ENCODE results near the gene FUZ.

Gene FUZ

DNA sequence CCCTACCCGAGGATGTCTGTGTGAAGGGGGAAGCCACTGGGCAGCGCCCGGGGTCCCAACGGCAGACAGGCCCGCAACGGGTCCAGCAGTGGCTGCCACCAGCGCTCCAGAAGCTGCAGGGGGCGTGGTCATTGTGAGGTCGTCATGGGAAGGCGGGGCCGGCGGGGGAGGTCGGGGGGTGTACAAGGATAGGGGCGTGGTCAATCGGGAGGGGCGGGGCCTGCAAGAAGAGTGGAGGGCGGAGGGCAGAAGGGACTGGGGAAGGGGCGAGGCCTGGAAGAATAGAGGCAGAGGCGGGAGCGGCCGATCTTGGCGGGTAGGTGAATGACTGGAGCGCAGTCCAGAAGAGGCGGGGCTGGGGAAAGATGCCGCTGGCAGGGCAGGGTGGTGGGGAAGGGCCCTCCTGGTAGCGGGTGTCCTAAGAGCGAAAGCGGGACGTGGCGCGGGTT, 4.4 kb downstream of the FUZ start:
- no peak overlapping the region for H3K27ac ChIP-seq

DNA sequence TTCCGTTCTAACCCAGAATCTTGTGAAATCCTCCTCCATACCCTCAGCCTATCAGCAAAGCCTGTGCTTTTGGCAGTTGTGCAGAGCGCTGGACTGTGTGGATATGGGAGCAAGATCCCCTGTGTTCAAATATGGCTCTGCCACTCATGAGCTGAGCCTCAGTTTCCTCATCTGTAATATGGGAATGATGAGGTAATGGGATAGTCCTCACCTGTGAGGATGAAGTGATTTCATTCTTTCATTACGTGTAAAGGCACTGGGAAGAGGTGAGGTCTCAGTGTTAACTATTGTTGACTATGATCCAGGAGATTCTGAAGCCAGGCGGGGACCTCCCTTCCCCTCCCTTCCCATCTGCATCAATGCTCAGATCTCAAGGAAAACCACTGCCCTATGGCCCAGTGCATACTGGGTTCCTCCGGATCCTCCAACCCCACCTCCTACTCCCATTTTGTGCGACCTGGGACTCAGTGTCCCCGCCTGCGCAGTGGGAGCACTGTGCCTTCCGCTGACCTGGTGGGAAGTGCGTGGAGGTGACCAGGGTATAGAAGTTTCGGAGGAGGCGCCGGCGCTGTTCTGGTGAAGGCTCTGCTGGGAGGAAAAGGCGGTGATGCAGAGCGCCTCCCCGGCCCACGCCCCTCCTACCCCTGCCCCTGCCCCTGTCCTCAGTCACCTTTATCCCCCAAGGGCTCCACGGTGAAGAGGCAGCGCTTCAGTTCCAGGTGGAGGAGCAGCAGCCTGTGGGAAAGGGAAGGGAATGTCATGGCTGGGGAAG, 5.0 kb downstream of the FUZ start:
- no peak for DNase-seq (ENCODE audit: low read depth, low spot score)
- H3K27ac ChIP-seq = no peak overlapping the region

More for the DNA sequence above, 4.4 kb downstream of the FUZ start:
- no peak for DNase-seq (ENCODE audit: low read depth, low spot score)

DNA sequence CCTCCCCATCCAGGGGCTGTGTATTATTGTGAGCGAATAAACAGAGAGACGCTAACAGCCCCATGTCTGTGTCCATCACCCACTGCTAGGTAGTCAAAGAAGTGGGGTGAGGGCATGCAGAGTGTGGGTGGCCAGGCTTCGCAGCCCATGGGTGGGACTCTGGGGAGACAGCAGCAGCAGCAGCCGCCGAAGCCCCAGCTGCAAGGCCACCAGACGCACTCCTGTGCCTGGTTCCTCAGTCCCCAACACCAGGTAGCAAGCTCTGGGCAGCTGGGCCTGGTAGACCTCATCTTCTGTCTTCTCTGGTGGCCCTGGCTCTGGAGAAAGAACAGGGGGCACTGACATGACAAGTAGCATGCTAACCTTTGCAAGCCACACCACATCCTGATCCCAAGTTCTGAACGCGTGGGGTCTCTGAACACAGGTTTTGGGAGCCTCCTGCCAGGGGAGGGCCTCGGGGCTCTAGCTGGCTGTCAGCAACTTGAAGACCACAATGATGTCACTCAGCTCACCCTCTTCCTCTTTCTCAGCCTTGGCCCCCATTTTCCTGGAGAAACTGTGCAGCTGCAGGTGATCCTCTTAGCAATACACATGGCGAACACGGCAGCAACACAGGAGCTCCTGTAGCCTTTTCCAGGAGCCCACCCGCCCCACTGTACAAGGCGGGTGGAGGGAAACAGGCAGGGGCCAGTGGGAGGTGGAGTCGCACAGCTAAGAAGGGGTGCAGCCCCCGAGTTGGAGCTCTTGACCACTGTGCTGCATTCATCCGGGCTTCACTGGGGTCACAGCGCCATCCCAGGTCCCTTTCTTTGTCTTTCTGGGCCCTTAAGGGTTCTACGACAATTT, 5.8 kb downstream of the FUZ start:
- H3K27ac ChIP-seq = no peak overlapping the region

DNA sequence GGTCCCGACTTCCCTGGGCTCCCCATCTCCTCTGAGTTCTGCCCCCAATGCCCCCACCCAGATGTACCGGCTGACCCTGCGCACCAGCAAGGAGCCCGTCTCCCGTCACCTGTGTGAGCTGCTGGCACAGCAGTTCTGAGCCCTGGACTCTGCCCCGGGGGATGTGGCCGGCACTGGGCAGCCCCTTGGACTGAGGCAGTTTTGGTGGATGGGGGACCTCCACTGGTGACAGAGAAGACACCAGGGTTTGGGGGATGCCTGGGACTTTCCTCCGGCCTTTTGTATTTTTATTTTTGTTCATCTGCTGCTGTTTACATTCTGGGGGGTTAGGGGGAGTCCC, 6.5 kb downstream of the FUZ start:
- H3K27ac ChIP-seq = no peak overlapping the region
- no peak for DNase-seq (ENCODE audit: low read depth, low spot score)

More for the DNA sequence above, 5.8 kb downstream of the FUZ start:
- no peak for DNase-seq (ENCODE audit: low read depth, low spot score)

DNA sequence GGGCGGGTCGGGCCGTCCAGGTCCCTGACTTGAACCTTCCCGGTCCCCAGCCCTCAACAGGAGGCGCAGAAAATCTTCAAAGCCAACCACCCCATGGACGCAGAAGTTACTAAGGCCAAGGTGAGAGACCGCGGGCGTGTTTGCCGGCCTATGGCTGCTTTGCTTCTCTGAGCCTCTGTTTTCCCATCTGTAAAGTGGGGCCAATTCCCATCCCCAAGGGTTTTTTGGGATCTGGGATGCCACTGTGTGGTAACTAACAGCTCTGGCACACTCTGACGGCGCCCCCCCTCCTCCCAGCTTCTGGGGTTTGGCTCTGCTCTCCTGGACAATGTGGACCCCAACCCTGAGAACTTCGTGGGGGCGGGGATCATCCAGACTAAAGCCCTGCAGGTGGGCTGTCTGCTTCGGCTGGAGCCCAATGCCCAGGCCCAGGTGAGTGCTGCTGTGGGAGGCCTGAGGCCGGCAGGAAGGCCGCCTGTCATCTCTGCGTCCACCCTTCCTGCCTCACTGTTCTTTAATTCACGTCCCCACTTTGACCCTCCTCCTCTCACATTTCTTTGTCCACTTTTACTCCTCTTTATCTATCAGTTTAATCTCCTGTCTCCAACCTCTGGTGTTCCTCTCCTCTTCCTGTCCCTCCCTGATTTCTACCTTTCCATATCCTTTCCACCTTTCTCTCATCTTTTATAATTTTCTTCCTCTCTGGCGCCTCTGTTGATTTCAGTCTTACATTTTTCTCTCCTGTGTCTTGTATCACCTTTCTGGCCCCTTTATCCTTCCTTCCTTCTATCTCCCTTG, 7.1 kb downstream of the FUZ start:
- no peak overlapping the region for H3K27ac ChIP-seq

DNA sequence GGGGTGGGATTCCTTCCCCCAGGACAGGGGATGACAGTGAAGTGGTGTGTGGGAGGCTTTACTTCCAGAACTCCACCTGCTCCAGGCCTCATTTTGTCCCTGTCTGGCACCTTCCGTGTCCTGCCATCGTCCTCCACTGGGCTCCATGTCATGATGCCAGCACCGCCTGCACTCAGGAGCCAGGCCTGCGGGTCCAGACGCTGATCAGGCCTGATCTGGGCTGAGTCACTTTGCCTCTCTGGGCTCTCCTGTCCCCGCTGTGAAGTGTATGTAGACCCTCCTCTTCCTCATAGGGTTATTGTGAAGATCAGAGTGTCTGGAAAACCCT, 9.6 kb downstream of the FUZ start:
- DNase-seq (ENCODE audit: low read depth, low spot score) = no peak
- H3K27ac ChIP-seq = no peak overlapping the region

More for the DNA sequence above, 7.1 kb downstream of the FUZ start:
- DNase-seq (ENCODE audit: low read depth, low spot score) = no peak

DNA sequence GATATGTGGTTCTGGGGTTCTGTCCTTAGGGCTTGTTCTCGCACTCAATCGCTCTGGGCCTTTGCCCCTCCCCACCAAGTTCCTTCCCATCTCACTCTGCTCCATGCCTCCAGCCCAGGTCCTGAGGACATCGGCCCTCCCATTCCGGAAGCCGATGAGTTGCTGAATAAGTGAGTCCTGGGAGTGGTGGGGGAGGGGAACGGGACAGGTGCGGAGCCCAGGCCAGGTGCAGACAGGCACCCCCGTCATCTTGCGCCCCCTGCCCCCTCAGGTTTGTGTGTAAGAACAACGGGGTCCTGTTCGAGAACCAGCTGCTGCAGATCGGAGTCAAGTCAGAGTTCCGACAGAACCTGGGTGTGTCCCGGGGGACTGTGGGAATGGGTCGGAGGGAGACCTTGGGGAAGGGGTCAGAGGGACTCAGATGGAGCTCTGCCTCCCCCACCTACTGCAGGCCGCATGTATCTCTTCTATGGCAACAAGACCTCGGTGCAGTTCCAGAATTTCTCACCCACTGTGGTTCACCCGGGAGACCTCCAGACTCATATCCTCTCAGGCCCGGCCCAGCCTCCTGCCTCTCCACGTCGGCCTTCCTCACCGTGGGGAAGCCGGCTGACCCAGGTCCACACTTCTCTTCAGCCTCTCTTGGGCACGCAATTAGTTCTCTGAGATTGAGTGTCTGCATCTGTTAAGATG, 10.1 kb downstream of the FUZ start:
- DNase-seq (ENCODE audit: low read depth, low spot score) = no peak
- H3K27ac ChIP-seq = no peak overlapping the region

DNA sequence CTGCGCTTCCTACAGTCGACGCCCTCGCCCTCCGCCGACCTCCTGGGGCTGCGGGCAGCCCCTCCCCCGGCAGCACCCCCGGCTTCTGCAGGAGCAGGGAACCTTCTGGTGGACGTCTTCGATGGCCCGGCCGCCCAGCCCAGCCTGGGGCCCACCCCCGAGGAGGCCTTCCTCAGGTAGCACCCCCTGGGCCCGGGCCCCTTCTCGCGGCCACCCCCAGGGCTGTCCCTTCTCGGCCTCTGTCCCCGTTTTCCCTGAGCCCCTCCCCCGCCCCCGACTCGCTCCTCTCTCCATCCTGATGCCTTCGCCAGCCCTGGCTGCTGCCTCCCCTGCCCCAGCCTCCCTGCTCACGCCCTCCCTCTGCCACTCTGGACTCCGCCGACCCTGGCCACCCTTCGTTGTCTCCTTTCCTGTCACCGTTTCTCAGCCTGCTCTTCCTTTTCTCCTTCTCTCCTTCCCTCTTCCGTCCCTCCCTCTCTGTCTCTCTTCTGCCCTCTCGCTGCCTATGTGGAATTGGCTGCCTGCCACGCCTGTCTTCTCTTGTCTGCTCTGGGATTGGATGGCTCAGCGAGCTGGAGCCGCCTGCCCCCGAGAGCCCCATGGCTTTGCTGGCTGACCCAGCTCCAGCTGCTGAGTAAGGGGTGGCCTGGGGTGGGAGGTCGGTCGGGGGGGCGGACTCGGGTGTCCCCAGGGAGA, 11.0 kb downstream of the FUZ start:
- no peak overlapping the region for H3K27ac ChIP-seq
- DNase-seq (ENCODE audit: low read depth, low spot score) = no peak

DNA sequence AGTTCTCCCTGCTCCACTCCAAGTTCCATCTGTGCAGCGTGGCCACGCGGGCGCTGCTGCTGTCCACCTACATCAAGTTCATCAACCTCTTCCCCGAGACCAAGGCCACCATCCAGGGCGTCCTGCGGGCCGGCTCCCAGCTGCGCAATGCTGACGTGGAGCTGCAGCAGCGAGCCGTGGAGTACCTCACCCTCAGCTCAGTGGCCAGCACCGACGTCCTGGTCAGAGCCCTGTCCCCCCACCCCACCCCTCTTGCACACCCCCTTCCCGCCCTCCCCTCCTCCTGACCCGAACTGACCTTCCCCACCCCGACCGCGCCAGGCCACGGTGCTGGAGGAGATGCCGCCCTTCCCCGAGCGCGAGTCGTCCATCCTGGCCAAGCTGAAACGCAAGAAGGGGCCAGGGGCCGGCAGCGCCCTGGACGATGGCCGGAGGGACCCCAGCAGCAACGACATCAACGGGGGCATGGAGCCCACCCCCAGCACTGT, 11.6 kb downstream of the FUZ start:
- H3K27ac ChIP-seq = no peak overlapping the region
- no peak for DNase-seq (ENCODE audit: low read depth, low spot score)

DNA sequence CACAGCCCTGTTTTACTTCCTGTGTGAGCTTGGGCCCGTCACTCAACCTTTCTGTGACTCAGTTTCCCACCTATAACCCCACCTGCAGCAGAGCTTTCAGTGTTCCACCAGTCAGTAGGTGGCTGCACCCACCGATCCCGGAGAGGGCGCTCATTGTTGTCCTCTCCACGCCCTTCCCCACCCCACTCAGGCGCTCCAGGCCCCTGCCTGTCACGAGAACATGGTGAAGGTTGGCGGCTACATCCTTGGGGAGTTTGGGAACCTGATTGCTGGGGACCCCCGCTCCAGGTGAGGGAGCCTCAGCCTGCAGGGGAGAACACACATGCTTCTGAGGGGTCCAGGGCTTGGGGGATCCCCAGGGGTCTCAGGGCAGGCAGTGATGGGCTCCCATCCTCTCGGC, 12.3 kb downstream of the FUZ start:
- no peak overlapping the region for H3K27ac ChIP-seq
- no peak for DNase-seq (ENCODE audit: low read depth, low spot score)

DNA sequence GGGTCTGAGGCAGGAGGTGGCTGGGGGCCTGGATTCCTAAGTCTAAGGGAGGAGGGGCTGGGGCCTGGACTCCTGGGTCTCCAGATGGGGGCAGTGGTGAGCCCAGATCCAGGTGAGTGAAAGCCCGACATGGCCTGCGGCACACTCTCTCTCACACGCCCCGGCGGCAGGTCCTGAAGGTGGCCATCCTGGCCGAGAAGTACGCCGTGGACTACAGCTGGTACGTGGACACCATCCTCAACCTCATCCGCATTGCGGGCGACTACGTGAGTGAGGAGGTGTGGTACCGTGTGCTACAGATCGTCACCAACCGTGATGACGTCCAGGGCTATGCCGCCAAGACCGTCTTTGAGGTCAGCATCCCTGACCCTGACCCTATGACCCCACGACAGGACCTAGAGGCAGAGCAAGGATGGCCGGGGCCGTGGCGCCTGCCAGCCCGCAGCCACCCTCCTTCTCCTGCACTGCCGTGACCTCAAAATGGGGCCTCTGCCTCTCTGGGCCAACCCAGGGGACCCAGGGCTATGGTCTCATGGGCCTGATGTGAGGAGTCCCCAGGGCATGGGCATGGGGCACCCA, 13.2 kb downstream of the FUZ start:
- DNase-seq (ENCODE audit: low read depth, low spot score) = no peak
- no peak overlapping the region for H3K27ac ChIP-seq

DNA sequence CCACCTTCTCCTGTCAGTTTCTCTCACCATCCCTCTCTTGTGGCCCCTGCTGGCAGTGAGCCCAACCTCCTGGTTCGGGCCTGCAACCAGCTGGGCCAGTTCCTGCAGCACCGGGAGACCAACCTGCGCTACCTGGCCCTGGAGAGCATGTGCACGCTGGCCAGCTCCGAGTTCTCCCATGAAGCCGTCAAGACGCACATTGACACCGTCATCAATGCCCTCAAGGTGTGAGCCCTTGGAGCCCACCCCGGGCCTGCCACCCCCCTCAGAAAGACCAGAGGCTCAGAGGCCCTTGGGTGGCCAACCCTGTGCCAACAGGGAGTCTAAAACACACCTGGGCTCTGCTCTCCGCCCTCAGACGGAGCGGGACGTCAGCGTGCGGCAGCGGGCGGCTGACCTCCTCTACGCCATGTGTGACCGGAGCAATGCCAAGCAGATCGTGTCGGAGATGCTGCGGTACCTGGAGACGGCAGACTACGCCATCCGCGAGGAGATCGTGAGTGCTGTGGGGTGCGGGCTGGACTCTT, 13.8 kb downstream of the FUZ start:
- DNase-seq (ENCODE audit: low read depth, low spot score) = no peak
- no peak overlapping the region for H3K27ac ChIP-seq

DNA sequence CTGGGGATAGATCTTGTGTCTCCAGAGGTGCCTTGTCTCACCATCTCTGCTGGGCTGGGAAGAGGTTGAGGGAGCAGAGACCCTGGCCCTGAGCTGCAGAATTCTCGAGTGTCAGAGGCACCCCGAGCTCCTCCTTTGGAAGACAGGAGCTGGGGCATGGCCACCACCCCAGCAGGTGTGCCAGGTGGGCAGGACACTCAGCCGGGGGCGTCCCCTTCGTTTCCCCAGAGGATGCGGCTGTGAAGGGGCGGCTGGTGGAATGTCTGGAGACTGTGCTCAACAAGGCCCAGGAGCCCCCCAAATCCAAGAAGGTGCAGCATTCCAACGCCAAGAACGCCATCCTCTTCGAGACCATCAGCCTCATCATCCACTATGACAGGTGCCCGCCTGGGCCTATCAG, 14.5 kb downstream of the FUZ start:
- no peak for DNase-seq (ENCODE audit: low read depth, low spot score)
- H3K27ac ChIP-seq = no peak overlapping the region

DNA sequence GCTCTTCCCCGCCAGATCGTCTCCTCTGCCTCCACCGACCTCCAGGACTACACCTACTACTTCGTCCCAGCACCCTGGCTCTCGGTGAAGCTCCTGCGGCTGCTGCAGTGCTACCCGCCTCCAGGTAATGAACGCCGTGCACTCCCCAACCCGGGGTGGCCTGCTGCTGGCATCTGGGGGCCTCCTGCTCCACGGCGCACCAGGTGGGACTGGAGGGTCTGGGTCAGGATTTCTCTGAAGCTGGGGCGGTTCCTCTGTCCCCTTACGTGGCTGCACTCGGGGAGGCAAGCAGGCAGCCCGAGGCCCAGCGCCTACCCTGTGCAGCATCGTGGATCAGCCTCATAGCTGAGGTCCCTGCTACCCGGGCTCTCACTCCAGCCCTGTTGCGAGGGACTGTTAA, 17.5 kb downstream of the FUZ start:
- DNase-seq (ENCODE audit: low read depth, low spot score) = no peak
- H3K27ac ChIP-seq = no peak overlapping the region

DNA sequence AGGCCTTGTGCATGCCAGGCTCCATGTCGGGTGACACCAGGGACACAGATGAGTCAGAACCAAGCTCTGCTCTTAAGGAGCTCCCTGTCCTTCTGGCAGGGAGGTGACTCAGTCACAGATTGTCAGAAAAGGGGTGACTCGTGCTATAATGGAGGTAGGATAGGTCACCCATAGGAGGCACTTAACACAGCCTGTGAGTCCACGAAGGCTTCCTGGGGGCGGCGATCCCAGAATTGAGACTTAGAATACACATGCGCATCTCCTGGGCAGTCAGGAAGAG, 19.6 kb downstream of the FUZ start:
- no peak for DNase-seq (ENCODE audit: low read depth, low spot score)
- H3K27ac ChIP-seq = no peak overlapping the region

DNA sequence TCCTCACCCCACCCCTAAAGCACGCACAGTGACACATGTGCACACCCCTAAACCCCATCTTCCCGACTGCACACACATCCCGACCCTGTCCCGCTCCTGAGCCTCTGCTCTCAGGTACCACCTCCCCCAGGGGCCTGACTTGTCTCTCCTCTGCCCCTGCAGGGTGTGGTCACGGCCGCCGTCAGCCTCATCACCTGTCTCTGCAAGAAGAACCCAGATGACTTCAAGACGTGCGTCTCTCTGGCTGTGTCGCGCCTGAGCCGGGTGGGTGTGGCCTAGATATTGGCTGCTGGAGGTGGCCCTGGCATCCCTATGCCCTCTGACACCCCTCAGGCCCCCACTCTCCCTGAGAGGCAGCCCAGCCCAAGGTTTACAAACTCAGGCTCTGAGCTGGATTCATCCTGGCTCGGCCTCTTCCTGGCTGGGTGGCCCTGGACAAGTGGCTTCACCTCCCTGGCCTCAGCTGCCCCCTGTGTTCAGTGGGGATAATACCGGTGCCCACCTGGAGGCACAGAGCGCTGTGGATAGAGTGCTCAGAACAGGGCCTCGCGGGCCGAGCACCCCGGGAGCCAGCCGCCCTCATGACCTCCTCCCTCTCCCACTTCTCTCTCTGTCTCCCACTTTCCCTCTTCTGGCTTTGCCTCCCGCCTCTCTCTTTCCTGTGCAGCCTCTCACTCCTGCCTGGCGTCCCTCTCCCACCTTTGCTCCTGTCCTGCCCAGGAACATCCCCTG, 20.1 kb downstream of the FUZ start:
- DNase-seq (ENCODE audit: low read depth, low spot score) = no peak
- H3K27ac ChIP-seq = no peak overlapping the region

DNA sequence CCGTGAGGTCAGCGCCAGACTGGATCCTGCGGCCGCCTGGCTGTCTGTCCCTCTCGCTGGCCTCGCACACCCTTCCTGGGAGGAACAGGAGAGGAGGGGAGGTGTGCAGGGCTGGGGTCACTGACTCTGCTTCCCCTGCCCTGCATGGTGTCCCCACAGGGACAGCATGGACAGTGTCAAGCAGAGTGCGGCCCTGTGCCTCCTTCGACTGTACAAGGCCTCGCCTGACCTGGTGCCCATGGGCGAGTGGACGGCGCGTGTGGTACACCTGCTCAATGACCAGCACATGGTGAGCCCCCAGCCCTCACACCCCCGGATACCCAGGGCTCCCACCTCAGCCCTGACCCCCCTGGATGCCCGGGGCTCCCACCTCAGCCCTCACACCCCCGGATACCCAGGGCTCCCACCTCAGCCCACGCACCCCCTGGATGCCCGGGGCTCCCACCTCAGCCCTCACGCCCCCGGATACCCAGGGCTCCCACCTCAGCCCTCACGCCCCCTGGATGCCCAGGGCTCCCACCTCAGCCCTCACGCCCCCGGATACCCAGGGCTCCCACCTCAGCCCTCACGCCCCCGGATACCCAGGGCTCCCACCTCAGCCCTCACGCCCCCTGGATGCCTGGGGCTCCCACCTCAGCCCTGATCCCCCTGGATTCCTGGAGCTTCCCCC, 21.2 kb downstream of the FUZ start:
- no peak overlapping the region for H3K27ac ChIP-seq
- DNase-seq (ENCODE audit: low read depth, low spot score) = no peak

DNA sequence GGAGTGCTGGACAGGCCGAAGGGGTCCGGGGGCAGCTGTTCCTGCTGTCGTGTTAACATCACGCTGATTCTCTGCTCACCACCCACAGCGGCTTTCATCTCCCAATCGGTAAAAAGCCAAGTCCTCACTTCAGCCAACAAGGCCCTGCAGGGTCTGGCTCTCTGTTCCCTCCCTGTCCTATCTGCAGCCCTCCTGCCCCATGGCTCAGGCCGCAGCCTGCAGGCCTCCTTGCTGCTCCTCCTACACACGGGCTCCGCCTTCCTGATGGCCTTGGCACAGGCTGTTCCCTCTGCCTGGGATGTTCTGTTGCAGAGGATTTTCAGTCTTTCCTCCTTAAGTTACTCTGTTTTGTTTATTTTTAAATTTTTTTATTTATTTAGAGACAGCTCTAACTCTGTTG, 22.2 kb downstream of the FUZ start:
- DNase-seq (ENCODE audit: low read depth, low spot score) = no peak
- no peak overlapping the region for H3K27ac ChIP-seq
